Fibroblast of lung (primary cell): ENCODE results near the gene JAZF1. TPM values are rescaled to one million over a fixed set of nuclear protein-coding genes. Genes with fewer than 3 reads are reported as not detected.

Source experiments
- DNase-seq, 2 donors: peaks; one replicate each; pipeline versions ENCODE4 v3.0.0 to v3.0.0-alpha.2; 2010; ENCODE audit warnings: low read depth in 2 of 2
- H2AFZ ChIP-seq: 2 replicates; pipeline ENCODE4 v1.5.1; 2012; ENCODE audit warnings: low read length, control low read depth, inconsistent platforms
- H3K27ac ChIP-seq: 2 replicates; pipeline ENCODE4 v1.5.1; 2011; ENCODE audit warnings: low read length, control low read depth; ENCODE audit not compliant: insufficient read depth
- H3K27me3 ChIP-seq: 2 replicates; pipeline ENCODE4 v1.5.1; 2011; ENCODE audit warnings: mild to moderate bottlenecking, low read length; ENCODE audit not compliant: control insufficient read depth, insufficient read depth
- H3K36me3 ChIP-seq: 2 replicates; pipeline ENCODE4 v1.5.1; 2011; ENCODE audit warnings: low read length; ENCODE audit not compliant: control insufficient read depth, insufficient read depth
- H3K4me1 ChIP-seq: 2 replicates; pipeline ENCODE4 v1.5.1; 2011; ENCODE audit warnings: low read length; ENCODE audit not compliant: control insufficient read depth, insufficient read depth; ENCODE audit errors: extremely low read depth
- H3K4me2 ChIP-seq: 2 replicates; pipeline ENCODE4 v1.5.1; 2011; ENCODE audit warnings: low read length, control low read depth; ENCODE audit not compliant: insufficient read depth; ENCODE audit errors: extremely low read depth
- H3K4me3 ChIP-seq, 4 experiments: fragments of 200-600 bp in 1 of 4; sonication (generic) in 1 of 4; replicated peaks in 1 of 4; 2 replicates each; pipeline ENCODE4 v1.5.1; 2011 to 2016; ENCODE audit warnings: low read length in 4 of 4, low read depth in 3 of 4, mild to moderate bottlenecking in 3 of 4, control low read depth in 2 of 4, inconsistent platforms in 1 of 4, mixed read lengths in 1 of 4; ENCODE audit not compliant: insufficient read depth in 1 of 4; ENCODE audit errors: control extremely low read depth in 1 of 4
- H3K79me2 ChIP-seq: 2 replicates; pipeline ENCODE4 v1.5.1; 2012; ENCODE audit warnings: mild to moderate bottlenecking, low read length, inconsistent platforms; ENCODE audit not compliant: control insufficient read depth, insufficient read depth
- H3K9ac ChIP-seq: 2 replicates; pipeline ENCODE4 v1.5.1; 2011; ENCODE audit warnings: mild to moderate bottlenecking, low read length, control low read depth; ENCODE audit not compliant: insufficient read depth
- H3K9me3 ChIP-seq: 2 replicates; pipeline ENCODE4 v1.5.1; 2012; ENCODE audit warnings: low read depth, low read length; ENCODE audit not compliant: control insufficient read depth, insufficient read depth
- H4K20me1 ChIP-seq: 2 replicates; pipeline ENCODE4 v1.5.1; 2011; ENCODE audit warnings: low read length; ENCODE audit not compliant: control insufficient read depth, insufficient read depth; ENCODE audit errors: extremely low read depth
- EZH2 ChIP-seq: IDR thresholded peaks from 2 replicates; pipeline ENCODE4 v1.5.1; 2012; ENCODE audit warnings: low read length, control low read depth, mild to moderate bottlenecking; ENCODE audit errors: missing control alignments
- polyA plus RNA-seq, 2 donors: library from polyadenylated mRNA; depleted of rRNA in 1 of 2; stranded (reverse) in 1 of 2; unstranded in 1 of 2; fragments of >200 nt; gene quantifications; 2 replicates each; pipeline ENCODE4 v1.2.1, GENCODE V29; 2011 to 2012; ENCODE audit warnings: missing spikeins in 1 of 2
- total RNA-seq: library from RNA; depleted of rRNA; stranded (reverse); fragments of >200 nt; gene quantifications from 2 replicates; pipeline ENCODE4 v1.2.1, GENCODE V29; 2014
- TF ChIP-seq, protein P1 (sequence below), 2 donors: IDR thresholded peaks in 1 of 2; conservative IDR thresholded peaks in 1 of 2; 1 replicate in 1 of 2; 2 replicates in 1 of 2; pipeline ENCODE4 v1.5.1; 2011 to 2012; ENCODE audit warnings: low read length in 2 of 2, control low read depth in 1 of 2, inconsistent platforms in 1 of 2, low read depth in 1 of 2, mild to moderate bottlenecking in 1 of 2

The JAZF1 gene
- total and polyA plus RNA-seq, 2 donors (not counting 1 experiment from before 2014, with no cell fraction given) = 9.1 to 9.3 TPM

DNA sequence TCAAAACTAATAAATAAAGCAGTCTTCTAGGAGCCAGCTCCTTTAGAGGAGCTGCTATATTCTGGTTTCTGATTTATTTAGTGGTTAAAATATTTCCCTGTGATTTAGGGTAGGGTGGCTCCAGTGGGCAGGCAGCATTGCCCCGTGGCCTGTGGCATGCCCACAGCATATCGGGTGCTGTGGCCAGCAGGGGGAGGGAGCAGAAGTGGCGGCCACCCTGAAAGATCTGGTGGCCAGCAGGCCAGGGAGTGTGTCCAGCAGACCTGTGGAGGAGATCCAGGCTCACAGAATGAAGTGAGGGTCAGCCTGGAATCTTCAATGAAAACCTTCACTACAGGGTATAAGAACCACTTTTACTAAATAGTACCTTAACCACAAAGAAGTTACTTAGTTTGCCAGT lies 251.5 kb downstream of the JAZF1 start:
- TF ChIP-seq, protein P1, sequence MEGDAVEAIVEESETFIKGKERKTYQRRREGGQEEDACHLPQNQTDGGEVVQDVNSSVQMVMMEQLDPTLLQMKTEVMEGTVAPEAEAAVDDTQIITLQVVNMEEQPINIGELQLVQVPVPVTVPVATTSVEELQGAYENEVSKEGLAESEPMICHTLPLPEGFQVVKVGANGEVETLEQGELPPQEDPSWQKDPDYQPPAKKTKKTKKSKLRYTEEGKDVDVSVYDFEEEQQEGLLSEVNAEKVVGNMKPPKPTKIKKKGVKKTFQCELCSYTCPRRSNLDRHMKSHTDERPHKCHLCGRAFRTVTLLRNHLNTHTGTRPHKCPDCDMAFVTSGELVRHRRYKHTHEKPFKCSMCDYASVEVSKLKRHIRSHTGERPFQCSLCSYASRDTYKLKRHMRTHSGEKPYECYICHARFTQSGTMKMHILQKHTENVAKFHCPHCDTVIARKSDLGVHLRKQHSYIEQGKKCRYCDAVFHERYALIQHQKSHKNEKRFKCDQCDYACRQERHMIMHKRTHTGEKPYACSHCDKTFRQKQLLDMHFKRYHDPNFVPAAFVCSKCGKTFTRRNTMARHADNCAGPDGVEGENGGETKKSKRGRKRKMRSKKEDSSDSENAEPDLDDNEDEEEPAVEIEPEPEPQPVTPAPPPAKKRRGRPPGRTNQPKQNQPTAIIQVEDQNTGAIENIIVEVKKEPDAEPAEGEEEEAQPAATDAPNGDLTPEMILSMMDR (conservative IDR thresholded peaks at IDR 0.05 in 1 of 2, IDR thresholded peaks at IDR 0.05 in 1 of 2; ENCODE audit: low read depth in 1 of 2, low read length in 2 of 2) = no peak
- no peak for TF ChIP-seq EZH2
- H3K36me3 ChIP-seq = no peaks in the 10 kb centered on the region

GRCh38 chr7:27928001-27928400 lies 252.6 kb downstream of the JAZF1 start:
- H2AFZ ChIP-seq = no peak overlapping the region
- no peak overlapping the region for H3K27ac ChIP-seq
- peaks cover 2% of the 10 kb centered on the region for H3K4me1 ChIP-seq
- no peaks in the 10 kb centered on the region for H4K20me1 ChIP-seq
- H3K27me3 ChIP-seq = no peaks in the 10 kb centered on the region
- H3K9me3 ChIP-seq = no peaks in the 10 kb centered on the region
- H3K4me3 ChIP-seq = no peak overlapping the region
- no peaks in the 10 kb centered on the region for H3K36me3 ChIP-seq
- H3K4me2 ChIP-seq = no peak overlapping the region
- no peaks in the 10 kb centered on the region for H3K79me2 ChIP-seq
- no peak overlapping the region for H3K9ac ChIP-seq
- no peak for DNase-seq
- TF ChIP-seq, protein P1 (conservative IDR thresholded peaks at IDR 0.05 in 1 of 2, IDR thresholded peaks at IDR 0.05 in 1 of 2; ENCODE audit: low read depth in 1 of 2, low read length in 2 of 2) = no peak
- no peak for TF ChIP-seq EZH2

More for the DNA sequence above, 251.5 kb downstream of the JAZF1 start:
- Histone ChIP-seq H4K20me1 (no peaks in the 10 kb centered on the region), H3K4me2 (no peak overlapping the region), H3K4me1 (peaks cover 2% of the 10 kb centered on the region), H2AFZ (no peak overlapping the region), H3K9ac (no peak overlapping the region), H3K9me3 (no peaks in the 10 kb centered on the region), H3K4me3 (no peak overlapping the region), H3K27ac (no peak overlapping the region), H3K79me2 (no peaks in the 10 kb centered on the region), H3K27me3 (no peaks in the 10 kb centered on the region)
- DNase-seq = no peak

GRCh38 chr7:27925573-27926201 lies 254.9 kb downstream of the JAZF1 start:
- Histone ChIP-seq H3K36me3 (no peaks in the 10 kb centered on the region), H2AFZ (no peak overlapping the region), H3K4me3 (no peak overlapping the region), H3K79me2 (no peaks in the 10 kb centered on the region), H3K4me2 (no peak overlapping the region), H3K27ac (no peak overlapping the region), H4K20me1 (no peaks in the 10 kb centered on the region), H3K9ac (no peak overlapping the region), H3K9me3 (no peaks in the 10 kb centered on the region), H3K27me3 (no peaks in the 10 kb centered on the region), H3K4me1 (peaks cover 4% of the 10 kb centered on the region)
- DNase-seq = no peak
- no peak for TF ChIP-seq EZH2
- TF ChIP-seq, protein P1 (conservative IDR thresholded peaks at IDR 0.05 in 1 of 2, IDR thresholded peaks at IDR 0.05 in 1 of 2; ENCODE audit: low read depth in 1 of 2, low read length in 2 of 2) = no peak
